Measurements from ENCODE around the gene EBF4.

DNA sequence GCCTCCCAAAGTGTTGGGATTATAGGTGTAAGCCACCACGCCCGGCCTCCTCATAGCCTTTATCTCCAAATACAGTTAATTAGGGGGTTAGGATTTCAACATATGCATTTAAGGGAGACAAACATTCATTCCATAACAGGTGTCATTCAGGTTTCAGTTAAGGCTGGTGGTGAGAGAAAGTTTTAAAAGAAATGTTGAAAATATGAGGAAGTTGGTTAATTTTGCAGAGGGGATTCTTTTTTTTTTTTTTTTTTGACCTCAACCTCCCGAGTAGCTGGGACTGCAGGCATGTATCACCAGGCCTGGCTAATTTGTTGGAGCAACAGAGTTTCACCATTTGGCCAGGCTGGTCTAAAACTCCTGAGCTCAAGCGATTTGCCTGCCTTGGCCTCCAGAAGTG is 12.5 kb upstream of the EBF4 start:
- no peak for TF ChIP-seq POLR2AphosphoS5 (IDR thresholded peaks at IDR 0.05; ENCODE audit: low read depth, low read length)
- no peak for TF ChIP-seq EZH2 (IDR thresholded peaks at IDR 0.05)
- no peak for TF ChIP-seq ZFX (IDR thresholded peaks at IDR 0.05)
- TF ChIP-seq, protein P1, sequence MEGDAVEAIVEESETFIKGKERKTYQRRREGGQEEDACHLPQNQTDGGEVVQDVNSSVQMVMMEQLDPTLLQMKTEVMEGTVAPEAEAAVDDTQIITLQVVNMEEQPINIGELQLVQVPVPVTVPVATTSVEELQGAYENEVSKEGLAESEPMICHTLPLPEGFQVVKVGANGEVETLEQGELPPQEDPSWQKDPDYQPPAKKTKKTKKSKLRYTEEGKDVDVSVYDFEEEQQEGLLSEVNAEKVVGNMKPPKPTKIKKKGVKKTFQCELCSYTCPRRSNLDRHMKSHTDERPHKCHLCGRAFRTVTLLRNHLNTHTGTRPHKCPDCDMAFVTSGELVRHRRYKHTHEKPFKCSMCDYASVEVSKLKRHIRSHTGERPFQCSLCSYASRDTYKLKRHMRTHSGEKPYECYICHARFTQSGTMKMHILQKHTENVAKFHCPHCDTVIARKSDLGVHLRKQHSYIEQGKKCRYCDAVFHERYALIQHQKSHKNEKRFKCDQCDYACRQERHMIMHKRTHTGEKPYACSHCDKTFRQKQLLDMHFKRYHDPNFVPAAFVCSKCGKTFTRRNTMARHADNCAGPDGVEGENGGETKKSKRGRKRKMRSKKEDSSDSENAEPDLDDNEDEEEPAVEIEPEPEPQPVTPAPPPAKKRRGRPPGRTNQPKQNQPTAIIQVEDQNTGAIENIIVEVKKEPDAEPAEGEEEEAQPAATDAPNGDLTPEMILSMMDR (IDR thresholded peaks at IDR 0.05 in 2 of 3, conservative IDR thresholded peaks at IDR 0.05 in 1 of 3; ENCODE audit: borderline replicate concordance in 1 of 3, insufficient read depth in 1 of 3, low read depth in 2 of 3, low read length in 2 of 3), result no peak
- TF ChIP-seq SP1 (IDR thresholded peaks at IDR 0.05; ENCODE audit: low read depth), result no peak
- no peak for TF ChIP-seq CBX3 (IDR thresholded peaks at IDR 0.05; ENCODE audit: low read depth)
- TF ChIP-seq ELF1 (IDR thresholded peaks at IDR 0.05; ENCODE audit: borderline replicate concordance, low read depth), result no peak
- TF ChIP-seq, protein P2, sequence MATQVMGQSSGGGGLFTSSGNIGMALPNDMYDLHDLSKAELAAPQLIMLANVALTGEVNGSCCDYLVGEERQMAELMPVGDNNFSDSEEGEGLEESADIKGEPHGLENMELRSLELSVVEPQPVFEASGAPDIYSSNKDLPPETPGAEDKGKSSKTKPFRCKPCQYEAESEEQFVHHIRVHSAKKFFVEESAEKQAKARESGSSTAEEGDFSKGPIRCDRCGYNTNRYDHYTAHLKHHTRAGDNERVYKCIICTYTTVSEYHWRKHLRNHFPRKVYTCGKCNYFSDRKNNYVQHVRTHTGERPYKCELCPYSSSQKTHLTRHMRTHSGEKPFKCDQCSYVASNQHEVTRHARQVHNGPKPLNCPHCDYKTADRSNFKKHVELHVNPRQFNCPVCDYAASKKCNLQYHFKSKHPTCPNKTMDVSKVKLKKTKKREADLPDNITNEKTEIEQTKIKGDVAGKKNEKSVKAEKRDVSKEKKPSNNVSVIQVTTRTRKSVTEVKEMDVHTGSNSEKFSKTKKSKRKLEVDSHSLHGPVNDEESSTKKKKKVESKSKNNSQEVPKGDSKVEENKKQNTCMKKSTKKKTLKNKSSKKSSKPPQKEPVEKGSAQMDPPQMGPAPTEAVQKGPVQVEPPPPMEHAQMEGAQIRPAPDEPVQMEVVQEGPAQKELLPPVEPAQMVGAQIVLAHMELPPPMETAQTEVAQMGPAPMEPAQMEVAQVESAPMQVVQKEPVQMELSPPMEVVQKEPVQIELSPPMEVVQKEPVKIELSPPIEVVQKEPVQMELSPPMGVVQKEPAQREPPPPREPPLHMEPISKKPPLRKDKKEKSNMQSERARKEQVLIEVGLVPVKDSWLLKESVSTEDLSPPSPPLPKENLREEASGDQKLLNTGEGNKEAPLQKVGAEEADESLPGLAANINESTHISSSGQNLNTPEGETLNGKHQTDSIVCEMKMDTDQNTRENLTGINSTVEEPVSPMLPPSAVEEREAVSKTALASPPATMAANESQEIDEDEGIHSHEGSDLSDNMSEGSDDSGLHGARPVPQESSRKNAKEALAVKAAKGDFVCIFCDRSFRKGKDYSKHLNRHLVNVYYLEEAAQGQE (IDR thresholded peaks at IDR 0.05; ENCODE audit: low read depth), result no peak
- TF ChIP-seq RAD21 (IDR thresholded peaks at IDR 0.05; ENCODE audit: low read depth), result no peak
